PC-3 (cell line): ENCODE results near the gene SV2C.

Source experiments
- EZH2 ChIP-seq: fragments of 300-600 bp; sonication (generic); IDR thresholded peaks from one replicate; pipeline ENCODE4 v1.6.1; 2017; ENCODE audit warnings: antibody characterized with exemption, mild to moderate bottlenecking, low read length; ENCODE audit not compliant: unreplicated experiment
- TF ChIP-seq, protein P1 (sequence below): fragments of 300-600 bp; sonication (generic); conservative IDR thresholded peaks from 2 replicates; pipeline ENCODE4 v1.5.1; 2017; ENCODE audit warnings: antibody characterized with exemption, low read depth, mild to moderate bottlenecking, low read length

DNA sequence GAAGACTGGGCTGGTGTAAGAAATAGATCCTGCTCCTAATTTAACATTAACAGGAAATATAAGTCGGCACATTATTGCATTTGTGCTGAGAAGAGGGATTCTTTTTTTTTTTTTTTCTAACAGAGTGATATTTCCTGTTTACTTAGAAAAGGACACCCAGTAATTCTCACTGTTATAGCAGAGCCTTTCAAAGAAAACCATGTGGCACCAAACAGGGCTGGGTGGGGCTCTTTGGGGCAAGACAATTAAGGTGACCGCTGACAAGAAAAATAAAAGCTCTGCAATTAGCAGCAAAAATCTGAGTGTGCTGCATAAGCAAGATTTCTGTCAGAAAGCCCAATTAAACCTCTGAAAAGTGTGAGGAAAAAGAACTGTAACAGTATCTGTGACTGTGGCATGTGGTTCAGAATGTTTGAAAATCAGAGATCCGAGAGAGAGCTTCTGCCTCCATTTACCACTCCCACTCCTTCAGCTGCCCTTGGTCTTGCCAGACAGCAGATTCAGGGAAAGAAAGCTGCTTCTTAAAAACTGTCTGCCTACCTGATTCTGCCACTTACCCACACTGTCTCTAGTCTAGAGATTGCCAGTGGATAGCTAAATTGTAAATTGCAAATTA, 242.8 kb downstream of the SV2C start:
- TF ChIP-seq, protein P1, sequence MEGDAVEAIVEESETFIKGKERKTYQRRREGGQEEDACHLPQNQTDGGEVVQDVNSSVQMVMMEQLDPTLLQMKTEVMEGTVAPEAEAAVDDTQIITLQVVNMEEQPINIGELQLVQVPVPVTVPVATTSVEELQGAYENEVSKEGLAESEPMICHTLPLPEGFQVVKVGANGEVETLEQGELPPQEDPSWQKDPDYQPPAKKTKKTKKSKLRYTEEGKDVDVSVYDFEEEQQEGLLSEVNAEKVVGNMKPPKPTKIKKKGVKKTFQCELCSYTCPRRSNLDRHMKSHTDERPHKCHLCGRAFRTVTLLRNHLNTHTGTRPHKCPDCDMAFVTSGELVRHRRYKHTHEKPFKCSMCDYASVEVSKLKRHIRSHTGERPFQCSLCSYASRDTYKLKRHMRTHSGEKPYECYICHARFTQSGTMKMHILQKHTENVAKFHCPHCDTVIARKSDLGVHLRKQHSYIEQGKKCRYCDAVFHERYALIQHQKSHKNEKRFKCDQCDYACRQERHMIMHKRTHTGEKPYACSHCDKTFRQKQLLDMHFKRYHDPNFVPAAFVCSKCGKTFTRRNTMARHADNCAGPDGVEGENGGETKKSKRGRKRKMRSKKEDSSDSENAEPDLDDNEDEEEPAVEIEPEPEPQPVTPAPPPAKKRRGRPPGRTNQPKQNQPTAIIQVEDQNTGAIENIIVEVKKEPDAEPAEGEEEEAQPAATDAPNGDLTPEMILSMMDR, result no peak
- TF ChIP-seq EZH2, result no peak
